GM19372 (cell line): ENCODE results near the gene VSTM2B.
A peak's percentile ranks its signal among the peaks of the same experiment; 100 is the strongest.

Source experiments
- ATAC-seq: cut with Tn5 transposase; IDR thresholded peaks from one replicate; pipeline ENCODE4 v1.9.1; 2021; ENCODE audit warnings: mild to moderate bottlenecking, low read depth, moderate library complexity; ENCODE audit not compliant: unreplicated experiment

Gene VSTM2B

GRCh38 chr19:29583196-29583999, 57.6 kb downstream of the VSTM2B start:
- no peak for ATAC-seq

GRCh38 chr19:29586401-29586800, 60.6 kb downstream of the VSTM2B start:
- no peak for ATAC-seq

- ATAC-seq, result no peak
Observed at GRCh38 chr19:29587059-29587458, 61.3 kb downstream of the VSTM2B start.

- no peak for ATAC-seq
Observed at GRCh38 chr19:29587518-29587986, 61.8 kb downstream of the VSTM2B start.

- ATAC-seq, result no peak
Observed at GRCh38 chr19:29588095-29588494, 62.3 kb downstream of the VSTM2B start.

DNA sequence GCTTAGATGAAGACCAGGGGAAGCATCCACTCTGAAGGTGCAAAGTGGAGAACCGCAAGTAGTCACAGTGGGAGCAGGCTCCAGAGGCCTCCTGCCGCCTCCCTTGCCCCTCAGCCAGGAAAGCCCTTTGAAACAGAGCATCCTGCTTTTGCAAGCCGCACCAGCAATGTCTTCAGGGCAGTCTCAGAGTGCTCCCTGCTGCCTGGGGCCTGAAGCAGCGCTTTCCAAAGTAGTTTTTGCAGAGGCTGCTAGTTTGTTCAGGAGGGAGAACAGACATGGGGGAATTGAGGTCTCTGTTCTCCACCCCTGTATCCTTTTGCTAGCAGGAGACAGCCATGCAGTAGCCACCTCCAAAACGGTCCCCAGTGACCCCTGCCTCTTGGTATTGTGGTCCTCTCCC, 64.5 kb downstream of the VSTM2B start:
- no peak for ATAC-seq

DNA sequence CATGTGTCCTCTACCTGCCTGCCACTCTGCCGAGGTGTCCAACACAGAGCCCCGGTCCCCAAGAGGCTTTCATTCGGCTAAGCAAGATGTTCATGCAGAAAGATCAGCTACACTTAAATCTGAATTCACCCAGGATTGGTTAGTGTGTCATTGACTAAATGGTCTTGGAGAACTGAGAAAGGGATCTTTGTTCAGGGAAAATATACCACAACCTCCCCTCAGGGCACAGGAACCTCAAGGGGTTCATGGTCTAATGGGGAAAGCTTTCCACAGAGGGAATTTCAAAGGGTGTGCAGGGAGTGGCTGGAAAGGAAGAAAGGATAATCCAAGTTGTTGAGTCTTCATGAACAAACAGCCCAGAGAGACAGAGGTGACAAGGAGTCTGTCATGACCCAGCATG, 65.9 kb downstream of the VSTM2B start:
- ATAC-seq, result no peak

GRCh38 chr19:29593869-29594268, 68.1 kb downstream of the VSTM2B start:
- no peak for ATAC-seq

GRCh38 chr19:29596080-29596727, 70.4 kb downstream of the VSTM2B start:
- ATAC-seq, result no peak

- no peak for ATAC-seq
Observed at GRCh38 chr19:29596885-29597525, 71.2 kb downstream of the VSTM2B start.

DNA sequence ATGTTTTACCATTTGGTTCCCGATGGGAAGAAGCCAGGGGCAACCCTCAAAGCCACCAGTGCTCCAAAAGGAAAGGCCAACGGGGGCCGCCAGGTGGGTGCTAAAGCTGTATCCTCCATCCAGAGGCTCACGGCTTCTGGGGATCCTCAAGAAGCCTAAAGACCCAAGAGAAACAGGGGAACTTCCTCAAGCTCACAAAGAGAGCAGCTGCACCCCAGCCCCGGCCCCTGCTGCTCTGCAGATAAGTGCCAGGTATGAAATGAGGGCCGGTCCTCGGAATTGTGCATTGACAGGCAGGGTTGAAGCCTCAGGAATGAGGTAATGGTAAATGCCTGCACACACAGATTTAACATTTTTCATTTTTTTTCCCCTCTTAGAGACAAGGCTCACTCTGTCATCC, 72.2 kb downstream of the VSTM2B start:
- ATAC-seq, result no peak

- no peak for ATAC-seq
Observed at GRCh38 chr19:29598496-29598895, 72.7 kb downstream of the VSTM2B start.

- ATAC-seq, result no peak
Observed at GRCh38 chr19:29603308-29603707, 77.5 kb downstream of the VSTM2B start.

DNA sequence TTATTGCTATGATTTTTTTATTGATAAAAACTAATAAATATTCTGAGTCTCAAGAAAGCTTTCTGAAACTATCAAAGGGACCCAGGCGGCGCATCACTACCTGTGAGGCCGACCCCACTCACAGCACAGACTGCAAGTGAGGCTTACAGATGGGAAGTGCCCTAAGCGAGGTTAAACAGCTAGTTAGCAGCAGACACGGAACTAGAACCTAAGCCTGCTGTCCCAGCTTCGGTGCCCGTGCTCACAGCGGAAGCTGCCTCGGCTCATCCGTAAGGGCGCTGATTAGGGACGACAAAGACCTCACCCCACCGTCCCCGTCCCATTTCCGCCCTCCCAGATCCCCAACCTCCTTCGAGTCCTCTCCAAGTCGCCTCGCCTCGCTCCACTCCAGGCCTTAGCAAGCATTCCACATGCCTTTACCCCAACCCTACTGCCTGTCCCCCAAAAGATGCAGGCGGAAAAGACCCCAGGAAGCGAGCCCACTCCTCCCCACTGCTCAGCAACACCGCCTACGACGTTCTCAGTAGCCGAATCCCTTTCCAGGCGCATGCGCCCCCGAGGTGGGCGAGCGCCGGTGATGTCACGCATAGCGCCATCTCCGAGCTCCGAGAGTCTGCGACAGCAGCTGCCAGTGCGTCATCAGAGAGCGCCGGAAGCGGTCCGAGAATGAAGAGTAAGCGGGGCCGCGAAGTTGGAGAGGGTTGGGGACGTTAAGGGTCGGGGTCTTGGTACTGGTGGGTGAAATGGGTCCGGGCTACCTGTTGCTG, 80.0 kb downstream of the VSTM2B start, which contains the start of gene POP4:
POP4 (plus strand) TSS at position 631 of the 767 bp plus-strand sequence; CDS start at position 667, 36 bp downstream.
- peak; percentile 62 for ATAC-seq

DNA sequence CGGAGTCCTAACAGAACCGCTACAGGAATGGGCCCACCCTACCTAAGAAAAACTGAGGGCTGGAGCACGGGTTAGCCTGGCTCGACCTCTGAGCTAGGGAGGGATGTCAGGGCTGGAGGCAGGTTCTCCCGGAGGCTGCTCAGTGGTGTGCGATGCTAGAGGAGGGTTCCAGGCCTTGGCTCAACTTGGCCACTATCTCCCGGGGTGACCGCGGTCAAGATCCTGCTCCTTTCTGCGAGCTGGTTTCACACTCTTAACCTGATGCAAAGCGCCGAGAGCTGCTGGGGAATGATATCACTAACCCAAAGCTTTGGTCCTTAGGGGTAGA, 80.6 kb downstream of the VSTM2B start:
- ATAC-seq, result no peak

GRCh38 chr19:29609636-29610035, 83.8 kb downstream of the VSTM2B start:
- ATAC-seq, result no peak

- ATAC-seq, result no peak
Observed at GRCh38 chr19:29610213-29610573, 84.4 kb downstream of the VSTM2B start.

DNA sequence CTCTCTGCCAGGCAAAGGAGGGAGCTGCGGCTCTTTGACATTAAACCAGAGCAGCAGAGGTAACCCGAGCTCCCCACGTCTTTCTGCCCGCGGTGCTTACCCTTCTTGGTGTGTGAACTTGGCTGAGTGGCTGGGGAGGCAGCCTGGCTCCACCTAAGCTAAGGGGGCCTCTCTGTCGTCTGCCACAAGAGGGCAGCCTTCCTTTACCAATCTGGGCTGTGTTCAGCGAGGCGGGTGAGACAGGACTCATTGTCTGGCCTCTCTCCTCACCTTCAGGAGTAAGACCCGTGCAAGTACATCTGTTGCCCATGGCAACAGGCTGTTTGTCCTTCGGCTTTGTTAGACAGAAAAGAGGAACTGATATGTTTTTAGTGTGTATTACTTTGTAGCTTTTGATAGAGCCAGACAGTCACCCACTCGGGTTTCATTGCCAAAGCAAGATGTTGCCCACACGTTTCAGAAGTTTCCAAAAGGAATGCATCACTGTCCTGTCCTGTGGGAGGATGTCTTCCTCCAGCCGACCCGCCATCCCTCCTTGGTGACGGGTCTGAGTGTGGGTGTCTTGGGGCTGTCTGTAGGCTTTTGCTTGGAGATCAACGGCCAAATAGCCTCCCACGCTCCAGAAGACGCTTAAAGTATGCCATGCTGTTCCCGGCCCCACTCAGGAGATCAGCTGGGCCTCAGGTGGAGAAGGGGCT, 84.9 kb downstream of the VSTM2B start:
- ATAC-seq, result peak; percentile 61

- no peak for ATAC-seq
Observed at GRCh38 chr19:29612121-29612520, 86.3 kb downstream of the VSTM2B start.
